DOHH2 (cell line): ENCODE measurements around the gene RRP12.

ENCODE experiments used
- CTCF ChIP-seq: fragments of 200-600 bp; sonication (generic); IDR thresholded peaks from one replicate; pipeline ENCODE4 v1.5.1; 2014; ENCODE audit warnings: antibody characterized with exemption, mild to moderate bottlenecking, low read depth, low read length; ENCODE audit not compliant: poor library complexity, severe bottlenecking
- EZH2phosphoT487 ChIP-seq: fragments of 200-600 bp; sonication (generic); IDR thresholded peaks from 2 replicates; pipeline ENCODE4 v1.6.1; 2017; ENCODE audit warnings: borderline replicate concordance, mild to moderate bottlenecking, antibody characterized with exemption, low read length, moderate library complexity, mixed read lengths

DNA sequence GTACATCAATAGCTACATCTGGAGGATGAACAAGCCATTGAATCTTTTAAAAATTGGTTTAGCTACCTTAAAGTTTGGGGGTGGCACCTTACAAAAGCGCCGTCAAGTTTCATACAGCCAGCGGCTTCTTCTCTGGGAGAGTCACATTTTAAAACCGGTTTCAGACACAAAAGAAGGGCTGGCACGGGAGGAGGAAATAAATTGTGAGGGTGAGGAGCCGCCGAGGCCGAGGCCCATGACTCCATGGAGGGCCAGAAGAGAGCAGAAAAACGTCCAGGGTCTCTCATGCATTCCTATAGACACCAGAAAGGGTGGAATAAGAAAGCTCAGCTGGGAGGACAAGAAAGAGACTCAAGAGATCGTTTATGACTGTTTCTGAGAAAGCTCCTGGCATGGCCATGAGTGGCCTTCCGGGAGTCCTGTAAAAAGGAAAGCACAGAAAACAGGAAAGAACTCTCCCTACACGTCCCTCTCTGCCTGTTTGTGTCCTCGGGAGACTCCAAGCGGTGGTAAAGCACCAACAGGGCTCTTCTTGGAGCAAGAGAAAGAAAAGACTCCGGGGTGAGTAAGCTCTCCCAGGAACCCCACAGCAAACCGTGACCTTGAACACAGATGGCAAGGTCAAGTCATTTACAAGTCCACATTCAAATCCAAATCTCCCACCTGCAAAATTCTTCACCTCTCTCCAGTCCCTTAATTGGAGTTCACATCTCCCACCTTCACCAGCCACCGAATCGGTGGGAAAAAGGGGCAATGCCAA is 68.4 kb downstream of the RRP12 start:
- TF ChIP-seq CTCF (no peak), EZH2phosphoT487 (no peak)
